Limb (tissue), 2 donors: ENCODE measurements around the gene IFNW1.

Experiments
- DNase-seq, 2 donors: peaks; one replicate each; pipeline ENCODE4 v3.0.0-alpha.2; 2016; ENCODE audit errors: extremely low spot score in 2 of 2

The IFNW1 gene

DNA sequence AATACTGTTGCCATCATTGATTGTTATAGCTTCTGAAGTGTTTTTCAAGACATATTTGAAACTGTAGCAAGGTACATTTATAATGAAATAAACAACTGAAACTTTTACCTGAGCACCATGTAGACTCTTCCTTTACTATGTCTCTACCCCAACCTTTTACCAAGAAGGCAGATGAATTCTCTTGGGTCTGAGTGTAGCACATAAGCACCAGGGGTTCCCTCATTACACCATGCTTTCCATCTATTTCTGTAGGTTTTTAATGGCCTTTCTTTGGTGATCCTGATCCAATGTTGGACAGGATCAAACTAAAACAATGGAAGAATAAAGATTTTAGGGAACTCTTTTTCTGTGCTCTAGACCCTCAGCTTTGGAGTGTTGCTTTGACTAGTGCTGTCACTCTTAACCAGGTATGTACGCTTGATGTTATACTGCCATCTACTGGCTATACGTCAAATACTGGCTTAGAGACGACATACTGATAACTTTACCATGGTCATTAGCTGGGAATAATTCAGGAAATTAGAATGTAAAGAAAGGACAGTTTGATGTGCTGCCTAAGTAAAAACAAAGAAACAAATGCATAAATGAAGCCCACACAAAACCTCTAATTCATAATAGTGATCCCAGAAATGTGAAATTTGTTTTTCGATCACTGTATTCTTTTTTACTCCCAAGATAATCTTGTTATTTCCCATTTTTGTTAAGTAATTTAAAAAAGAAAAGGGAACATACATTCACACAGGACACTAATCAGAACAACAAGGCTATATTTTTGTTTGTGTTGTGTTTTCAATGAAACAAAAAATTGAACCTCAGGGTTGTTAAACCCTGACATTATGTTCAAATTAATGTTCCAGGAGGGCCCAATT lies 30.7 kb downstream of the IFNW1 start:
- DNase-seq, result peak in 1 of 2 donors; percentile 82

DNA sequence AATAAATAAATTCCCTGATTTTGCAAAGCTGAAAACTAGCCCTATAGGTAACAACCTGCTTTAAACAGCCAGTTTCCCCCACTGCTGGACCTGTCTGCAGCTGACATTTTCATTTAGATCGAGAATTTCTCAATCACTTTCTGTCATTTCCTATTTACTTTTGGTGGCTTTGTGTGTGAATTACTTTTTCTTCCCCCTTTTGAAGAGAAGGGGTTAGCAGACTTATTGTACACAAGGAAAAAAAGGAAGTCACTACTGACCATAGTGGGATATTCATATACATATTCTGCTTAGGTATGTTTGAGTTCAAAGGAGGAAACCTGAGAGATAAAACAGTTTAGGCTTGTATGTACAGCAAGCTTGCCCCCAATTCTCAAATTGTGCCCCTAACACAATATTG lies 36.8 kb downstream of the IFNW1 start:
- DNase-seq, result no peak

DNA sequence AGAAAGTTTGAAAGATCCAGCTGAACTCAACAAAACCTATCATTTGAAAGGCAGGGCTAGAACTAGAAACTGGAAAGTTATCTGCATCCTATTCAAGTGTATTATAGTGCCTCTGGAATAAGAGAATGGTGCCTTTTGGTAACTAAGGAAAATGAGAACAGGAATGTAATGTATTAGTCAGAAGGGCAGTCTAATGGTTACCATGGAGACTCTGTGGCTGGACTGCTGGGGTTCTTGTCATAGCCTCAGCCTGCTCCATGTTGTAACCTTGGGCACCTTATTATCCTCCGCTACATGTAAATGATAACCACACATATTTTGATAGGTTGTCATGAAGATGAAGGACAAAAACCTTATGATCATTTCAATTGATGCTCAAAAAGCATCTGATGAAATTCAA lies 39.3 kb downstream of the IFNW1 start:
- DNase-seq, result no peak

DNA sequence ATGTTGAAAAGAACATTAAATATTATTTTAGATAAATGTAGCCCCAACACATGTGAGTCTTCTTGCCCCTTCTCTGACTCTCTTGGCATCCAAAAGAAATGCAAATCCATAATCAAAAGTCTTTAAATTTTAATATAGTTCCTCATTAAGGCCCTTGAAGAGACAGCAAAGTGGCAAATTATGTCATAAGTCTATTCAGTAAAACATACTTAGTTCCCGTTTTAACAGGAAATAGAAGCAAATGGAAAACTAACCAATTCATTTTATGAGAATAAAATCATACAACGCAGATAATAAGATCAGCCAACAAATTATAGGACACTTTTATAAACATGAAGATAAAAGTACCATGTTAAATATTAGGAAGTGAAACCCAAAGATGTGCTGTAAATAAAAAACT lies 43.8 kb downstream of the IFNW1 start:
- no peak for DNase-seq

DNA sequence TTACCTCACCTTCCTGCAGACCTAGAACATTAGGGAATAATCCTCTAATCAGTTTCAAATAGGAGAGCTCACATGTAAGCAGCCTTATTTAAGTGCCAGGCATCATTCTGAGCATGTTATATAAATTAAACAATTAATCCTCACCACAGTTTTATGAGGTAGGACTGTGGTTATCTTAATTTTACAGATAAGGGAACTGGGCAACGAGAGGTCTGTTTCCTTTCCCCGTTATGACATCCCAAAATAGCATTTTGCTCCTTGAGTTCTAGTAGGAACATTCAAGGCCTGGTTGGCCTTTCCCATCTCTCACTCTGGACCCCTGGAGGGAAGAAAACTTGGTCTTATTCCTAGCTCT lies 44.8 kb downstream of the IFNW1 start:
- DNase-seq, result no peak

DNA sequence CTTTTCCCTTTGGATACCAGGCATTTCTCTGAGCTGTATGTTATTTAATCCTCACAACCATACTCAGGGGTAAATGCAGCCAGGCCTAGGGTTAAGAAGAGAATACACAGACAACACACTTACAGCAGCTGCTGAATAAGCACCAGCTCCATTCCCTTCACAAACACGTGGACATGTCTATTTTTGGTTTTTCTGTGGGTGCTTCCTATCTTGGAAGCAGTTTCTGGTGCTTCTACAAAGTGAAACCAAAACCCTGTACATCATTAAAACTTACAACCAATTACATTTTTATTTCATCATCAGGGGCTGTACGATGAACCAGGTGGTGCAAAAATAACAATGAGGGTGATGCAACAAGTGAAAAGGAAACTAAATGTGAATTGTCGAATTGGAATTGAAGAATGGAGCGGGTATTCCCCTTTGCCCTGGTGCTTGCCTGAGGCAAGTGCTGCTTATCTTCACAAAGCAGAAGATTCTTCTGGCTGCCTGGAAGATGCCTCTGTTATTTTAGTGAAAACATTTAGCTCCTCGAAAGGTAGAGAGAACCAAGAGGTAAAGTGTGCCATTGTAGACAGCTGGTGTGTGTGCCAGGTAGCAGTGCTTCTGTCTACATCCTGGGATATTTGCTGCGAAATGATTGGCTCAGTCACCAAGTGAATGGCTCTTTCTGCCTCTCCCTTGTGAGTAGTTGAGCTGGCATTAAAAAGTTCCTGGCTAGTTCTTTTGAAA lies 45.3 kb downstream of the IFNW1 start:
- no peak for DNase-seq

DNA sequence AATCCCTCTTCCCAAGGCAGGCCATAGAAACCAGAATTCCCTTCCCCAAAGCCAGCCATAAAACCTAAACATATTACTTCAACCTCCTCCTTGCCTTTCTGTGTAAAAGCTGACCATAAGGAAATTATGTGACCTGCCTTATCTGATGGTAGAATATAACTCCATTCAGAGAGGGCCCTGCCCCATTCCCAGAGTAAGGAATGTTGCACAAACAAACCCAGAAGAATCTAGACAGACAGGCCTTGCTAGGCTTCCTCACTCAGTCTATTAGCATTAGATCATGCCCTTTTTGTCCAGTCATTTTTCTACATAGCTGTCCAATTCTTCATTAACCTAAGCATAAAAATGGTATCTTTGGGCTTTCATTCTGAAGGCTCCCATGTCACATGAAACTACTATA lies 46.1 kb downstream of the IFNW1 start:
- no peak for DNase-seq
